ENCODE data around the gene CRB3. TPM values are rescaled to one million over a fixed set of nuclear protein-coding genes. Genes with fewer than 3 reads are reported as not detected.
"Not testable (repeated sequence)": the region's sequence is repeated elsewhere in the genome, so short reads cannot be mapped to it uniquely, and the experiment has no call there.

The CRB3 gene
- total RNA-seq, 2 experiments from 2014 or later, result 7.9 to 9.4 TPM

- H3K27me3 Mint-ChIP-seq, result peaks cover 23% of the 10 kb centered on the region
- TF ChIP-seq CTCF (IDR thresholded peaks at IDR 0.05), result no peak
- Histone ChIP-seq H3K9me3 (ENCODE audit: control insufficient read depth in 1 of 2, insufficient read depth in 1 of 2, low read length in 2 of 2) (no peaks in the 10 kb centered on the region), H3K4me3 (ENCODE audit: low read length) (no peak overlapping the region), H3K27me3 (ENCODE audit: control insufficient read depth in 1 of 2, insufficient read depth in 2 of 2, low read length in 2 of 2) (peaks cover 13 to 21% of the 10 kb centered on the region in 2 experiments), H3K36me3 (ENCODE audit: insufficient read depth, low read length) (no peaks in the 10 kb centered on the region), H3K4me1 (ENCODE audit: insufficient read depth, low read length) (peaks cover 24% of the 10 kb centered on the region), H3K27ac (ENCODE audit: low read depth in 1 of 2, low read length in 2 of 2) (no peak overlapping the region)
- no peak overlapping the region for H3K27ac Mint-ChIP-seq
- DNase-seq, result no peak
- CTCF ChIA-PET, result no interaction called here
- no peaks in the 10 kb centered on the region for H3K9me3 Mint-ChIP-seq
- intact Hi-C loops (cut with DNase I, micrococcal nuclease), result loop anchor here (1.0 to 10.0 kb wide), 7 partner anchors 13 to 221 kb away; partner anchors contain the start of genes CRB3 (in 1 of the 2), GTF2F1 (in 1 of the 2) and KHSRP (in 1 of the 2)
- no peak for ATAC-seq (ENCODE audit: poor library complexity)
- peaks cover 15% of the 10 kb centered on the region for H3K4me1 Mint-ChIP-seq (ENCODE audit: low read depth)
- H3K36me3 Mint-ChIP-seq (ENCODE audit: low read depth), result no peaks in the 10 kb centered on the region
- POLR2A ChIA-PET, result no interaction called here
- peak overlapping the region; percentile 72 for H3K4me3 Mint-ChIP-seq
Observed at GRCh38 chr19:6503407-6504201, 39.5 kb downstream of the CRB3 start.

GRCh38 chr19:6508028-6508771 lies 44.1 kb downstream of the CRB3 start:
- H3K27ac ChIP-seq (ENCODE audit: low read depth in 1 of 2, low read length in 2 of 2); H3K9me3 ChIP-seq (ENCODE audit: control insufficient read depth in 1 of 2, insufficient read depth in 1 of 2, low read length in 2 of 2); H3K4me3 Mint-ChIP-seq; H3K36me3 Mint-ChIP-seq (ENCODE audit: low read depth); H3K4me3 ChIP-seq (ENCODE audit: low read length); H3K36me3 ChIP-seq (ENCODE audit: insufficient read depth, low read length); H3K27me3 ChIP-seq (ENCODE audit: control insufficient read depth in 1 of 2, insufficient read depth in 2 of 2, low read length in 2 of 2); POLR2A ChIA-PET; H3K9me3 Mint-ChIP-seq; H3K27ac Mint-ChIP-seq; ATAC-seq (ENCODE audit: poor library complexity); DNase-seq; H3K4me1 ChIP-seq (ENCODE audit: insufficient read depth, low read length): not testable (repeated sequence)
- Mint-ChIP-seq H3K27me3 (peaks cover 12% of the 10 kb centered on the region), H3K4me1 (ENCODE audit: low read depth) (peaks cover 10% of the 10 kb centered on the region)
- intact Hi-C loops (cut with DNase I, micrococcal nuclease), result loop anchor here (5.0 to 10.0 kb wide), 3 partner anchors 113 to 291 kb away; partner anchors contain the start of gene GTF2F1 (in 1 of the 2)
- CTCF ChIA-PET, result interaction anchor here (0.6 to 1.3 kb wide), 2 partner anchors 9 to 143 kb away, joined by 3 to 4 read pairs; no protein-coding TSS in a partner anchor

- Mint-ChIP-seq H3K27me3 (peaks cover 6% of the 10 kb centered on the region), H3K4me1 (ENCODE audit: low read depth) (peaks cover 6% of the 10 kb centered on the region), H3K36me3 (ENCODE audit: low read depth) (no peaks in the 10 kb centered on the region), H3K4me3 (no peak overlapping the region), H3K9me3 (no peaks in the 10 kb centered on the region), H3K27ac (no peak overlapping the region)
- Histone ChIP-seq H3K9me3 (ENCODE audit: control insufficient read depth in 1 of 2, insufficient read depth in 1 of 2, low read length in 2 of 2) (no peaks in the 10 kb centered on the region), H3K36me3 (ENCODE audit: insufficient read depth, low read length) (no peaks in the 10 kb centered on the region), H3K27ac (ENCODE audit: low read depth in 1 of 2, low read length in 2 of 2) (no peak overlapping the region), H3K27me3 (ENCODE audit: control insufficient read depth in 1 of 2, insufficient read depth in 2 of 2, low read length in 2 of 2) (no peaks in the 10 kb centered on the region), H3K4me1 (ENCODE audit: insufficient read depth, low read length) (peaks cover 6% of the 10 kb centered on the region), H3K4me3 (ENCODE audit: low read length) (no peak overlapping the region)
- ATAC-seq (ENCODE audit: poor library complexity), result no peak
- intact Hi-C loops (cut with DNase I, micrococcal nuclease), result loop anchor here (5.0 to 10.0 kb wide), 3 partner anchors 115 to 292 kb away; partner anchors contain the start of gene GTF2F1 (in 1 of the 2)
- TF ChIP-seq CTCF (IDR thresholded peaks at IDR 0.05), result no peak
- no peak for DNase-seq
- POLR2A ChIA-PET, result no interaction called here
- CTCF ChIA-PET, result no interaction called here
Observed at GRCh38 chr19:6509118-6509971, 45.3 kb downstream of the CRB3 start.

All from CD4-positive, alpha-beta T cell (primary cell).